Forelimb muscle (tissue), 1 donor: Measurements from ENCODE around the gene SFT2D2. TPM values are rescaled to one million over a fixed set of nuclear protein-coding genes. Genes with fewer than 3 reads are reported as not detected.

Source experiments
- DNase-seq: peaks from one replicate; pipeline ENCODE4 v3.0.0-alpha.2; 2013; ENCODE audit warnings: low read depth
- polyA plus RNA-seq: library from polyadenylated mRNA; unstranded; fragments of 120-200 nt; gene quantifications from one replicate; pipeline ENCODE4 v1.2.1, GENCODE V29; 2013; ENCODE audit not compliant: insufficient read length

The SFT2D2 gene
- polyA plus RNA-seq, 1 donor, result 7.3 TPM

DNA sequence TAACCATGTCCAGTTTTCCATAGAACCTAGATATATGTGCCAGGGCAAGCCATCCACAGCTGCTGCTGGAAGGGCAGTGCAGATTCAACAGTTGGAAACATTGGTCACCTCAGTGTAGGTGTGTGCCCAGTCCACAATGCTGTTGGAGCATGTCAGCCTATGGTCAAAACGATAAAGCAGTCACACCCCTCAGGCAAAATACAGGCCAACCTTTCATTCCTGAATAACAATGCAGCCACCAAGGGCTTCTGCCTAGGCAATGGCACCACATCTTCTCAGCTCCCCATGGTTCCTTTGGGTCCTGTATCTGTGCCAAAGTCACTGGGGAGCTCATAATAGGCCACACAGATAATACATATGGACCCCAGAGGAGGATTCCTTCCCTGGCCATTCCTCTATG is 39.8 kb downstream of the SFT2D2 start:
- no peak for DNase-seq

DNA sequence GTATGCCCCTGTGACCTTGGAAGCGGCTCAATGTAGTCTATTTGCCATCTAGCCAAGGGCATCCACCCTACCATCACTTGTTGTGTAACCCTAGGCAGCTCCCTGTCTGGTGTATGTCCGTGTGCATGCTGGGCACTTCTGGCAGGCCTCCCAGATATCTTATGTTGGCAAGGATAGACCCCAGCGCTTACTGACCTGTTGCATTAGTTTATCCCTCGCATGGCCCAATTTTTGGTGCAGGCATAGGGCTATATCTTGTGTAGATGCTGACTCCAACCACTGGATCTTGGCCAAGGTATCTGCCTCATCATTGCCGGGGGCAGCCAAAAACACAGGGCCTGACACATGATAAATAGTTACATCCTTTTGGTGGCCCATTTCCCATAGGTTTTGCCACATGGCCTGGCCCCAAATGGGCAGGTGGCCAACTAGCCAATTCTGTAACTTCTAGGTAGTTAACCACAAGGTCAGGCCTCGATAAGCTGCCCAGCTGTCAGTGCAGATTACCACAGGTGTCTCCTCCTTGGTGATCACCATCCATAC is 40.9 kb downstream of the SFT2D2 start:
- DNase-seq, result no peak

DNA sequence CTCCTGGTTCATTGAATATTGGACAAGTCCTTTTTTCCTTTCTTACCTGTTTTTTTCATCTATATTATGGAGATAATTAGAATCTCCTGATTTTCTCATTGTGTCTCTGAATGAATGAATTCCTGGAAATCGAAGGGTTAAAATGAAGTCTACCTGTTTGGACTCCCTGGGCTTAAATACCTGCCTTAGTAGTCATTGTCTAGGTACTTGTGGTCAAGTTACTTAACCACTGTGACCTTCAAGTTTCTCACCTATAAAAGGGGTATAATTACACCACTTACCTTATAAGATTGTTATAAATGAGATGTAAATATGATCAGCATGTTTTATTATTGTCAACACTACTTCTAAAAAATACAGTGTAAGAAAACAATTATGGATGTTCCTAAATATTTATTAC is 45.8 kb downstream of the SFT2D2 start:
- no peak for DNase-seq

DNA sequence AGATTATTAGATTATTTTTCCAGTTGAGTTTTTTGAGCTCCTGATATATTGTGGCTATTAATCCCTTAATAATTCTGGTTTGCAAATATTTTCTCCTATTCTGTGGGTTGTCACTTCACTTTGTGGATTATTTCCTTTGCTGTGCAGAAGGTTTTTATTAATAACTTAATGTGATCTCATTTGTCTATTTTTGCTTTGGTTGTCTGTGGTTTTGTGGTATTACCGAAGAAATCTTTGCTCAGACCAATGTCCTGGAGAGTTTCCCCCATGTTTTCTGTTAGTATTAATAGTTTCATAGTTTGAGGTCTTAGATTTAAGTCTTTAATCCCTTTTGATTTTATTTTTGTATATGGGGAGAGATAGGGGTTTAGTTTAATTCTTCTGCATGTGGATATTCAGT is 47.8 kb downstream of the SFT2D2 start:
- no peak for DNase-seq

DNA sequence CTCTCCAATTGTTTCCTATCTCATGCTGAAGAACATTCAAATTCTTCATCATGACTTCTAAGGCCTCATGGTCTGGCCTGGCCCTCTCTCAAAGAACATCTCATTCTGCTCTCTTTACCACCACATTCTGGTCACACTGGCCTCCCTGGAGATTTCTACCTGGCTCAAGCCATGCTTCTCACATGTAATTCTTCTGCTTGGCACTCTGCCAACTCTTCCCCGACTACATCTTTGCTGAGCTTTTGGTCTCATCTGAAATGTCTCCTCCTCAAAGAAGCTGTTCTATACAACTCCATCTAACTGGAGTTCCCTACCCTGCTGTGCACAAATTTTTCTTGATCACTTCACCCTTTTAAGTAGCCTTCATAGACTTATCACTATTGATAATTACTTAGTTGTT is 53.4 kb downstream of the SFT2D2 start:
- DNase-seq, result no peak

DNA sequence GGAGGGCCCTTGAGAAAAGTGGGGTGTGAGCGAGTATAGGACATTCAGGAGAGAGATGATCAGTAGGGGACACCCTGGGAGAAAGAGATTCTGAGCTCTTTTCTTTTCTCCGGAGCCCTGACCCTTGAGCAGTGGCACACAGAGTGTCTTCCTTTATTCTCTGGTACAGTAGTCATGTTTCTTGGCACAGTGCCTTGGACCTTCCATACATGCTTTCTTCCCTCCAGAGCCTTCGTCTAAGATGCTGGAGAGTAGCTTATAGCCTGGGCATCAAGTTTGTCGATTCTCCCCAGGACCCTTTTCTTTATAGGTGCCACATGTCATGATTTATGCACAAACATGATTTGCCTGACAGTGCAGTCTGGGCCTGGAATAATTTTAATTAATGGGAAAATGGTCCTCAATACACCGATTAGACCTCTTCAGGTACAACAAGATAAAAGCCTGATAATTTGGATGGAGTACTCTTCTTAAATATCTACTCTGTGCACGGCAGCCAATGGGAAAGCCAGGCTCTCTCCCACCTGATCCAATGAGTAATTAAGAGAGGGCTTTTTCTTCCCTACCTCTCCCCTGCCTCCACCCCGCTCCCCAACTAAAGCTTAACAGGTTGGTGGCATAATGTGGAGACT is 54.6 kb downstream of the SFT2D2 start, which contains the start of gene TBX19:
Gene TBX19, plus strand, starts transcription at position 582 of the 632 bp plus-strand sequence. CDS start 214 bp downstream, outside the sequence.
- DNase-seq, result no peak

DNA sequence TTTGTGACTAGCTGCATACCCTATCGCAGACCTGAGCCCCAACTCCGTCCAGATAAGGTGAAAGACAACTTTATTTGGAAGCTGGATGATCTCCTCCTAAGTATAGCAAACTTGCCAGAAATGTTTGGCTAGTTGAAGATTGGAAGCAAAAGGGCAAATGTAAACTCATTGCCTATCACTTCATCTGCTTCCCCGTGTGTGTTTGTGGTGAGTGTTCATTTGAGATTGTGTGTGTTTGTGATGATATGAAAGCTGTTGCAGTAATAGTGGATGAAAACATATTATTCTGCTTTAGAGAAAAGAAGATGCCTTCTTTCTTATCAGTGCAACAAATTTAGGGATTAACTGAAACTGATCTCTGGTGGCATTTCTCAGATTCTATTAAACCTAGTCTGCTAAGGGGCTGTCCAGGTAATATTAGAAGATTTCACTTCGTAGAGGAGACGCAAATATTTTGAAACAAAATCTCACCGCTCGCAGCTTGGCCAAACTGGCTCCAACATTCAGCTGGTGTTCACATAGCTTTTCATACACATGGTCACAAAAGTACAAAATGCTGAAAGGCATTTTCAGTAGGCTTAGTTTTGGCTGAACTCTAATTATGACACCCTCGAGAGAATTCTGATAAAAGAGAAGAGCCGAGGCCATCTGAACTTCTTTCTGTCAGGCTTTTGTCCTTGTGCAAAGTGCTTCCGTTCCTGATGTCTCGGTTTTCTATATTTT is 56.0 kb downstream of the SFT2D2 start:
- DNase-seq, result no peak

DNA sequence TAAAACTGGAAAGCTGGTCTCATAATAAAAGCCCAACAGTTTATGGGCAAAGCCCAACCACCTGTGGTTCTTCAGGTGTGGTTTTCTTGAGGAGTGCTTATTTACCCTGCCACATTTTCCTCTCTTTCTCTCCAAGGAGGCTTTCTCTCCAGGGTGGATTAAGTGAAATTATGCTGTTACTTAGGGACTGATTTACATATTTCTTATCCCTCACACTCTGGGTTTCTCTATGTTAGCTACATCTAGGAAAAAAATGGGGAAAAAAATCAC is 59.7 kb downstream of the SFT2D2 start:
- DNase-seq, result no peak

DNA sequence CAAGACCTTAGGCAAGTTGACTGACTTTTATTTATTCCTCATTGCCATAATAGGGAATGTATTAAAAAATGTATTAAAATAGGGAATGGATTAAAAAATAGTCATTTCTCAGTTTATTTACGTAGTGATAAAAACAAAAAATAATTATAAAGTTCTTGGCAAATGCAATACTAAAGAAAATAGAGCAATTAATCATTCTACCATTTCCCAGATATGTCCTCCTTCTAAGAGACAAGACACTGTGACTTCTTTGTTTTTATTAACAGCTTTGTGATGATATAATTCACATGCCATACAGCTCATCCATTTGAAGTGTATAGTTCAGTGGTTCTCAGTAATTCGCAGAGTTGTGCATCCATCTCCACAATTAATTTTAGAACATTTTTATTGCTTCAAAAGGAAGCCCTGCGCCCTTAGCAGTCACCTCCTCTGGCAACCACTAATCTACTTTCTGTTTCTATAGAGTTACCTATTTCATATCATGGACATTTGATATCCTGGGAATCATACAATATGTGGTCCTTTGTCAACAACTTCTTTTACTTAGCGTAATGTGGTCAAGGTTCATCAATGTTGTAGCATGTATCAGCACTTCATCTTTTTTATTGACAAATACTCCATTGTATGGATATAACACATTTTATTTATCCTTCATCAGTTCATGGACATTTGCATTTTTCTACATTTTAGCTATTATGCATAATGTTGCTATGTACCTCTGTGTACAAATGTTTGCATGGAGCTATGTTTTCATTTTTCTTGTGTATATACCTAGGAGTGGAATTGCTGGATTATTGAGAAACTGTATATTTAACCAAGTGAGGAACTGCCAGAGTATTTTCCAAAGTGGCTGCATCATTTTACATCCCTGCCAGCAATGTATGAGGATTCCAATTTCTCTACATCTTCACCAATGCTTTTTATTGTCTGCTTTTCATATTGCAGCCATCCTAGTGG is 60.4 kb downstream of the SFT2D2 start:
- DNase-seq, result no peak

DNA sequence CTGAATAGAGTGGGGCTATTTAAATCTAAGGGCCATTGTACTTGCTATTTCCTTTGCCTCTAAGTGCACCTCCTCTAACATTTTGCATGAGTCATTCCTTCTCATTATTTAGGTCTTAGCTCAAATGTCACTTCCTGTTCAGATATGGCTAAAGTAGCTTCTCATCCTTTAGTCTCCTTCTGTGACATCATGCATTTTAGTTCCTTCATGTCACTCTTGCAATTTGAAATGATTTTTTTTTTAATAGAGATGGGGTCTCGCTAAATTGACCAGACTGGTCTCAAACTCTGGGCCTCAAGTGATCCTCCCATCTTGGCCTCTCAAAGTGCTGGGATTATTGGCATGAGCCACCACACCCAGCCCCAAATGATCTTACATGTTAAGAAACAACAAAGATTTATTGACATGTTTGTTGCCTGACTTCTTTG is 61.4 kb downstream of the SFT2D2 start:
- DNase-seq, result no peak

DNA sequence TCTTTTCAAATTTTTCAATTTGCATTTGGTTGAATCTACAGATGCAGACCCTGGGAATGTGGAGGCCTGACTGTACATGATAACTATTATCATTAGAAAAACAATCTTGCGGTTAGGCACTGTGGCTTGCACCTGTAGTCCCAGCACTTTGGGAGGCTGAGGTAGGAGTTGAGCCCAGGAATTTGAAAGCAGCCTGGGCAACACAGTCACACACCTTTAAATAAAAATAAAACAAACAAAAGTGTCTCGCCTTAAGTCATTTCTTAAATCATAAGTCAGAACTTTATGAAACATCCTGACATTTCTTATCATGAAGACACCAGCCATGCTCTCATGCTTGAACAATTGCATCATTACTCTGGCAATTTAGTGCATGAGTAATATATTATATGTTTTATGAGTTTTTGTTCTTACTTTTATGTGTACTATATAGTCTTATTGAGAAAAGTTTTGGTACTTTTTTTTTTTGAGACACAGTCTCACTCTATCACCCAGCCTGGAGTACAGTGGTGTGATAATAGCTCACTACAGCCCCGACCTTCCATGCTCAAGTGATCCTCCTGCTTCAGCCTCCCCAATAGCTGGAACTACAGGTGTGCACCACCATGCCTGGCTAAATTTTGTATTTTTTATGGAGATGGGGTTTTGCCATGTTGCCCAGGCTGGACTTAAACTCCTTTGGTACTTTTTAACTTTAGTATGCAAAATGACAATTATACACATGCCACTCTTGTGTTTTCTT is 62.7 kb downstream of the SFT2D2 start:
- no peak for DNase-seq

DNA sequence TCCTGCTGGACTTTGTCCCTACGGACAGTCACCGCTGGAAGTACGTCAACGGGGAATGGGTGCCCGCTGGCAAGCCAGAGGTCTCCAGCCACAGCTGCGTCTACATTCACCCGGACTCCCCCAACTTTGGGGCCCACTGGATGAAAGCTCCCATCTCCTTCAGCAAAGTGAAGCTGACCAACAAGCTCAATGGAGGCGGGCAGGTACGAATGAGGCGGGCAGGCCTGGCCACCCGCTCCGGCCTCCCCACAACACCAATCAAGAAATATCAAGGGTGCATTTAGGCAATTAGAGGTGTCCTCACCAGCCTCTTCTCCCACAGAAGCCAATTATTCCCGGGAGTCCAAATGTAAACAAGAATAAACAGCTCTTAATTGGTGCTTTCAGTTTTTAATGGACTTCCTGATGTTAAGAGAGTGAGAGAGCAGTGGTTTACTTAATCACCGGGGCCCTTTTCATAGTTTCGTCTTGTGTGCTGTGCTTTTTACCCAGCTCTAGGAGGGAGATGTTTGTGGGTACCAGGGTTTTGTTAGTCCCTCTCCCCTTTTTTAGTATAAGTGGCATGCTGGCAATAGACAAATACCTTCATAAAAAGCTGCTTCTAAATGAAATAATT is 65.5 kb downstream of the SFT2D2 start:
- DNase-seq, result no peak

DNA sequence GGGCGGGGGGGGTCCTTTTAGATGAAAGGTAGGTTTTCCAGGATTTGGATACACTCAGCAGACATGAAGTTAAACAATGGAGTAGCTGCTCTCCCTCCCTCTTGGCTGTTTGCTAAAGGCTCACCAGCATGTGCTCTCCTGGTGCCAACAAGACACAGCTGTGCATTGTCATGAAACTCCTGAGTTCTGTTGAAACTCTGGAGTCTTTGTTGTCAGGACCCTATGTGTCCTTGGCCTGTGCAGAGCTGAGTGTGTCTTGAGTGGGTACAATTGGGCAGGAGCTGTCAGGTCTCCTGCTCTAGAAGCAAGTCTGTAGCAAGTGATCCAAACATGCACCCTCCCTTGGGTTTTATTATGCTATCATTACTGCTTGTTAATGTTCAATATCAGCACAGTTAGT is 67.6 kb downstream of the SFT2D2 start:
- DNase-seq, result no peak

DNA sequence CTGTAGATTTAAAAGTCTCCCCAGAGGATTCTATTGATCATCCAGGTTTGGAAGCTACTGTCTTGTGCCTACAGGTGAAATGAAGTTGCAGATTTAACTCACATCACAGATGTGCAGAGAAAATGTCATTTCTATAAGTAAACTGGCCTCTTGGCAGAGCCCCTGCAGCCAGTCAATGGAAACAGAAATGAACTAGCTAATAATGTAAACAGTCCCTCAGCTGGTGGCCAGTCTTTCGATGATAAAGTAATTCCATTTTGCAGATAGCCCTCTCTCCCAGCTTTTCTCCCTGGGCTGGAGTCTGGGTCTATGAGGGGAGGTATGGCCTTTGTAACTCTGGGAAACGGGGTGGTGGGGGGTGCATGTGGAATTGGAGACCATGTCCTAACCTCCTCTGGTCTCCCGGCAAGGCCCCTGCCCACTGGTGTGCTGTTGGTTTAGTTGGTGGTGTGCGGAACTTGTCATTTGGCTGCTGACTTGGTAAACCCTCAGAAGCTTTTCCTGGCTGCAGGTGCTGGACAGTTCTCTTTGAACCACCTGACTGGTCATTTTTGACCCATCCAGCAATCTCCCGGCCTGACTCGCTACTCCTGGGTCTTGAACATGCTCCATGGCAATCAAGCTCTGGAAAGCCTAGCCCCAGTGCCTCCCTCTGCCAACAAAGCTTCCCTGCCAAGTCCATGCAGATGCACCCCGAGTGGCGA is 69.8 kb downstream of the SFT2D2 start:
- DNase-seq, result no peak

DNA sequence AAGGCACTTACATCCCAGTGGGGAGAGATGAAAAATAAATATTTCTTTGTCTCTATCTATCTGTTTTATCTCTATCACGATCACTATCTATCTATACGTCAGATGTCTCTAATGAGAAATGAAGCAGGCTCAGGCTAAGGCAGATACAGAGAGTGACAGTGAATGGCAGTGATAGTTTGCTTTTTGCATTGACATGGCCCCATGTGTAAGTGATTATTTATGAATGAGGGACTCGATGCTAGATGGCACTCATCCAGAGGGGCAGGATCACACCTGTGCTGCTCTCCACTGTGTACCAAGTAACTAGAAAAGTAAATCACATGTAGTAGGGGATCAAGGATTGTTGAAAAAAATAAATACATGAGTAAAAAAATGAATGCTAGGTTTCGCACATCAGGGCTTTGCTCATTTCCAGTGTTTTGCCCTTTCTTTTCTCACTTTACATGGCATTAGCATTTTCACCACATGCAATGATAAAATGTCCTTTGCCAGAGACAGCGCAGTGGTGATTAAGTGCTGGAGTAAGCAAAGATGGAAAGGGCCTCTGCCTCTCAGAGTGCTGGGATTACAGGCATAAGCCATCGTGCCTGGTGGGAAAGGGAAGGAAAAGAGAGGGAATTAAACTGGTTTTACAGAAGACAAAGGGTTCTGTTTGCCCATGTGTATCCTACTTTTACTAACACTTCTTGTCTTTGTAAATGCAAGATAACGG is 71.4 kb downstream of the SFT2D2 start:
- no peak for DNase-seq

DNA sequence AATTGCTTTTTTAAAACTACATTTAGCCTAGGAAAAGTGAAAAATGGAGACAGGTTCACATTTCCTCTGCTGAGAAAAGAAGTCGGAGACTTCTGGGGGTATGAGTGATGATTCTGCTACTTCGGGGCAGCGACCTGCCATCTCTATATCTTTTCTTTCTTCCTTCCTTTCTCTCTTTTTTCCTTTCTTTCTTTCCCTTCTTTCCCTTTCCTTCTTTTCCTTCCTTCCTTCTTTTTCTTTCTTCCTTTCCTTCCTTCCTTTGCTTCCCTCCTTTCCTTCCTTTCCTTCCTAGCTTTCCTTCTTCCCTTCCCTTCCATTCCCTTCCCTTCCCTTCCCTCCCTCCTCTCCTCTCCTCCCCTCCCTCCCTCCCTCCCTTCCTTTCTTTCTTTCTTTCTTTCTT is 72.6 kb downstream of the SFT2D2 start:
- DNase-seq, result no peak

DNA sequence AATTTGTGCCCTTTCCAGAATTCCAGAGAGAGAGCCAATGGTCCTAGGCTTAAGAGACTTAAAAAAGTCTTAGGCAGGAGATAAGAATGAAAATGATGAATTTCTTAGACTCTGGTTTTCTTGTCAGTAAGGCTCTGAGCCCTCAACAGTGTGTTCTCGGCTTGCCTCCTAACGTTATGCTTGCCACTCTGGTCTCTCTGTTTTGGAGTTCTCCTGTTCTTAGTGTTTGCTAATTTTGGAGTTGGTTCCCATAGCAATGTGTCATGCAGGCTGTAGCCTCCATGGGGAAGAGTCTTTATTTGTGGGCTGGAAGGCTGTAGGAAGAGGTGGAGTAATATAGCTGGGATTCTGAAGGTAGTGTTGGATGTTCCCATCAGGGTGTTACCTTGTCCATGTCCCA is 74.8 kb downstream of the SFT2D2 start:
- DNase-seq, result no peak

DNA sequence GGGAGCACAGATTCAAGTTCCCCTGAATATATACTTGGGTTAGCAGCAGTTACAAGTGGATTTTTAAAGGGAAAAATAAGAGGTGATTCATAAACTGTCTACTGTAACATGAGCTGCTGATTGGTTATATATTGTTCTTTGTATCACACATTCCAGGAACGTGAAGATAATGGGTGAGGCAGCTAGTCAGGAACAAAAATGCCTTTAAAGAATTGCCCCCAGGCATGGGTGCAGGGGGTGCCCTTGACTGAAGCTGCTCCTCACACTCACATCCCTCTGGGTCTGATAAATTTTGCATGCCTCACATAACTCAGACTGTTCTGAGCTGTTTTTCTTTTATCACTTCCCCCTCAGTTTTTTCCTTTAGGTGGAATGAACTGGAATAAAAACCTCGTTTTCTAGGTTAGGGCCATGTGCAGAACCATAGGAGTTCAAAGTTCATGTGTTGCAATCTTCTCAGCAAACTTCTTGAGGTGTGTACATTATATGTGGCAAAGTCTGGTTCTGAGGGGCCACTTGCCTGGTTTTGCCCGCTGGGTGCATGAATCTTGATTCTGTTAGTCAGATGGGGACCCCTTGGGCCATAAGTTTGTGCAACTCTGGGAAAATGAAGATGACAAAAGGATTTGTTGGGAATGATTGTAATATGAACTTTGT is 76.0 kb downstream of the SFT2D2 start:
- DNase-seq, result no peak
